GM21423 (cell line): ENCODE data around the gene ATXN7L3.

Experiments
- ATAC-seq: cut with Tn5 transposase; IDR thresholded peaks from one replicate; pipeline ENCODE4 v1.9.1; 2021; ENCODE audit warnings: mild to moderate bottlenecking, moderate library complexity; ENCODE audit not compliant: unreplicated experiment

The ATXN7L3 gene

DNA sequence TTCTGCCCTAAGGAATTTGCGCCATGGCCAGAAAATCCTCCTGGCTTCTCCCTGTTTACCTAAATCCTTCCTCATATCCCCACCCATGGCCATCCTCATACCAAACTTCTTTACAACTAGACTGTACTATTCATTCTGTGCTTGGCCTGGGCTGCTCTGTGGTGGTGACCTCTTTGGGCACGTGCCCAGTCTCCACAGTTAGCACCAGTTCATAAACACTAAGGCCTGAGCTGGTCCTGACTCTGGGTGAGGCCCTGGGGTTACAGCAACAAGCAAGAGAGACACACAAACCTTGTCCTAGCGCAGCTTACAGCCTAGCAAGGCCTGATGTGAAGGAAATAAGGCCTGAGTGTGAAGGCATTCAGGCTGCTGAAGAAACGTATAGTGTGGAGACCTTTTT, 3.1 kb upstream of the ATXN7L3 start:
- ATAC-seq: no peak

DNA sequence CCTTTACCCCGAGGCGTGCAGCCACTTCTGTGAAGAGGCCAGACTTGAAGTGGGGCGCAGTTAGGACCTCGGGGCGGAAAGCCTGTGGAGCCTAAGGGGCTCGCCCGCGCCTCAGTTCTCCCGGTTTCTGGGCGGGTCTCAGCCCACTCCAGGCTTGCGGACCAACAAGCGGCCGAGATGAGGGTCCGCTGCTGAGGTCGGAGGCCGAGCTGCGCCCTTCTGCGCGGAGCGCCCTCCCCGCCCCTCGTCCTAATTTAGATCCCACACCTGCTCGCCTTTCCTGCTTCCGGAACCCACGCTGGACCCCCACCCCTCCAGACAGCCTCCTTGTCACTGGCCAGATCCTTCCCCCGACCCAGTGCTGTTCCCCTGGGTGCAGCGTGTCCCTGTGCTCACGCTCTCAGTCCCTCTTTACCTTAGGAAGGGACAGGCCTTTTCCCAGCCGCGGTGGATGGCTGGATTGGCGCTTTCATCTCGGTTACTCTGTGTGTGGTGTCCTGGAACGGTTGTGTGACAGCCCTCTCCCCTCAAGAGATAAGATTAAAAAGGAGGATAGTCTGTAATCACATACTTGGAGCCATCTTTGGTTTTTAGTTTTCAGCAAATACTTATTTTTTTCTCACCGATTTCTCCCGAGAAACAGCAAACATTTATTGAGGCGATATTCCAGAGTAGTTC, 933 bp upstream of the ATXN7L3 start:
- no peak for ATAC-seq

DNA sequence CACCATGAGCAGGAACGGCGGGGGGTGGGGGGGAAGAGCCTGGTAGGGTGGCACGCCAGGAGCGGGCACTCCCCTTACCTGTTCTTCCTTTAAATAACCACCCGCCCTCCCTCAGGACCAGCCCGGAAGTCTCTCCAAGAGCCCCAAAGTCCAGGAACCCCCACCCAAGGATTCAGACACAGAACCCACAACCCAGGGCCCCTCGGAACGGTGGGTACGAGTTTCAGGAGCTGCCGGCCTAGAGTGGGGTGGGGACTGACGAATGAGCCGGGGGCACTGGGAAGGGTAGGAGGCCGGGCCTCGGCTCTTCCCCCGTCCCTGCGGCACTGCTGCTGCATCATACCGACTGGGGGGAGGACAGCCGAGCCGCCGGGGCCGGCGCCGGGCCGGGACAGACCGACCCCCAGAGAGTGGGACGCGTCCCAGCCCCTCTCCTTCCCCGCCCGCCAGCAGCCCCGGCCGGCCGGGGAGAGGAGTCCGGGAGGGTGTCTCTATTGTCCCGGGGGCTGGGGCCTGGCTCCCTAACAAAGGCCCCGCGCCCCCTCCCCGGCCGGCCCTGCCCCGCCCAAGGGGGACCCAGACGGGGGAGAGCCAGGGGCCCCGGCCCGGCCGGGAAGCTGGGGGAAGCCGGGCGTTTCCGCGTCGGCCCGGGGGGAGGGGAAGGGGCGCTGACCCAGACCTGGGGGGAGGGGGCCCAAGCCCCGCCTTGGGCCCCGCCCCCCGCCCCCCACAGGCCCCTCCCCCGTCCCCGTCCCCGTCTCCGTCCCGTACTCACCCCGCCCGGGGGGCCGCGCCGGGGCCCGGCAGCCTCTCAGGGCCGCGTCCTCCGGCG, 747 bp downstream of the ATXN7L3 start:
- ATAC-seq: peak; percentile 15

DNA sequence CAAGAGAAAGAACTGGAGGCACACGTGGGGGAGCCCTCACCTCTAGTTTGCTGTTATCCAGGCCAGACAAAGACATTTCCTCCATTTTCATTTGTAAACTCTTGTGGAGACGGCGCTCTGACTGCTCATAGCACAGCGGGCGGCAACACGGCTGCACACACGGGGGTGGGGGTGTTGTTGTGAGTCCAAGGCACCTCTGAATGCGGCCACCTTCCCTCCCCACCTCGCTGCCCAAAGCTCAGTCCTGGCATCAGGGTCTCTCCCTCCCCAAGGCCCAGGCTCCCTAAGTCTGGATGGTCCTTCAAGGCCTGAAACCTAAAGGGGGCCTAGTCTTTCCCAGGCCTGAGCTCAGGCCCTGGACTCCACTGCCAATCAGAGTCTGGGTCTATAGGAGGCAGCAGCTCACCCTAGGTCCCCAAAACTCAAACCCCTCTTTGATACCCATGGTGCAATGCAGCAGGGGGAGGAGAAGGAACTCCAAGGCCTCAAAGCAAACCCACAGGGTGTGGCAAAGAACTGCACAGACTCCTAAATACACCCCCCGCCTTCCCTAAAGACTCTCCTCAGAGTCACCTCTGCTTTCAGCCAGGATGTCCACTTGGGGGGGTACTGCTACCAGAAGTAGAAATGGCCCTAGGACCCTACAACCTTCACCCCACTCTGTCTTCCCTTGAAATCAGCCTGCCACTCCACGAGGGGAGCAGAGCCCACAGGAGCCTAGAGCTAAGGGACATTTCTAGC, 1.5 kb downstream of the ATXN7L3 start:
- ATAC-seq: no peak

DNA sequence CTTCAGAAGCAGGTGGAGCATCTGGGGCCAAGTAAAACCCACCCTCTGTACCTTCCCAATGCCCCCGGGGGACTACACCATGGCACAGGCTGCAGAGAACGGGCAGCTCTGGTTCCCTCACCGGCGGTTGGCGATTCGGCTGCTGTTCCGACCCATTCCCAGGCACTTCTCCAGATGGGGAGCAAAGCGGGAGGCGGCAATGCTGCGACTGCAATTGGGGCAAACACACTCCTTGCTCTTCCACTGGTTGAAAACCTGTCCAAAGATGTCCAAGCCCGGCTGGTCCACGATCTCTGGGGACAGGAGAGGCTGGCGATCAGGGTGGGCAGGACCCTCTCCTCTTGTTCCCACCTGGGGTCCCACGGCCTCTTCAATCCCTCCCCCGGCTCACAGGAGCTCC, 2.6 kb downstream of the ATXN7L3 start:
- ATAC-seq: no peak

DNA sequence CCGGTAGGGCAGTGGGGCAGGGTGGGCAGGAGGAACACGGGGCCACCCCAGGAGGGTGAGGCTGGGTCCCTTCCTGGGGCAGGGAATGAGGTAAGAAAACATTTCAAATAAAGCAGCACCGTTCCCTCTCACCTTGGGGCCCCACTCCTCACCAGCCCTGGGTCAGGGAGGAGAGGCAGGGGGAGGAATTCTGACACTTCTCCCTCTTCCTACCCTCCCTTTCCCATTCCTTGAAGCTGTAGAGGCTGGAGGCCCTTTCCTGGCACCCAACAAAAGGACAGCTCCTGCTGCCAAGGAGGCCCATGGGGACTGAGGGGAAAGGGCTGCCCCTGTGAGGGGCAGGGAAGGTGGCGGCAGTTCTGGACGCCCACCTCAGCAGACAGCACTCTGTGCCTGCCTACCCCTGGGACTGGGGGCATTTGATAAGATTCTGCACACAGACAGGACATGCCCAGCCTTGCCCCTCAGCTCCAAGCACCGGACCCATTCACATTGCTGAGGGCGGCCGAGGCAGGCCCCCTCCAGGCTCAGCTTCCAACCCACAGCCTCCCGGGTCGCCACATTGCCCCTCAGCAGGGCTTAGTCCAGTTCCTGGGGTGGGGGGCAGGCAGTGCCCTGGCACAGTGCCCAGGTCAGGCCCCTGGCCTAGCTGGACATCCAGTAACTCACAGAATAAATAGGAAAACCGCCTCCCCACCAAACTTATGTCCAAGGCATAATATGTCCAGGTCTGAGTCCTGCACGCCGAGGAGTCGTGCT, 6.2 kb downstream of the ATXN7L3 start:
- no peak for ATAC-seq

DNA sequence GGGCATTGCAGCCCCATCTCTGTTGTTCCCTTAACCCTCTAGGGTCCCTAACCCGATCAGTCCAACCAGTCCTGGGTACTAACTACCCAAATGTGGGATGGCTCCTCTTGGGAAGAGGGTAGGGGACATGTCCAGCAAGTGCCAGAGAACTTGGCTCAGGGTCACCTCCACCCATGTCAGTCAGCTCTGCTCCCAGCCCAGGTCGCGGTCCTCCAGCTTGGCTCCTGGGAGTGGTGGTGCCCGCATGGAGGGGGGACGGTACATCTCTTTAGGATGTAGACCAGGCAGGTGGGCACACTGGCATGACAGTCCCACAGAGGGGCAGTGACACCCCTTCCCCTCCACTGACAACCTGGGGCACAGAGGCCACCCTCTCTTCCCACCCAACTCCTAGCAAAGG, 6.9 kb downstream of the ATXN7L3 start:
- no peak for ATAC-seq

DNA sequence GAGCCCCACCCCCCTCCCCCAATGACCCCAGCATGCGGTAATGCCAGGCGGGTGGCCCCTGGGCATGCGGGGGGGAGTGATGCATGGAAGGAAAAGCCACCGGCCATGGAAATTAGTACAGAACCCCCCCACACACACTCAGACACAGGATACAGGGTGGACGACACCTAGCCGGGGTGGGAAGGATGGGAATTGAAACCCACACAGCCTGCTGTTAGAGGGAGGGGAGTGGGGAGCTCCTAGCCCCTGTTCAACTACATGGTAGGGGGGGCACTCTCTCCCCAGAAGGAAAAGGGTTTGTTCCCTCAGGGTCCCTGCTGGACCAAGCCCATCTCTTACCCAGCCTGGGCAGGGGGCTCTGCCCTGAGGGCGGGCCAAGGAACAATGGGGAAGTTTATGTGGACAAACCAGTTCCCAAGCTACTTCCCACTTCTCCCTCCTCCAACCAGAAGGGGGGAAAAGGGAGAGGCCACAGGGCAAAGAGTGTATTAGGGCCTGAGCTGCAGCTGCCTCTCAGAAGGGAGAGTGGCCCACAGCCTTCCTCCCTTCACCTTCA, 7.7 kb downstream of the ATXN7L3 start:
- no peak for ATAC-seq

DNA sequence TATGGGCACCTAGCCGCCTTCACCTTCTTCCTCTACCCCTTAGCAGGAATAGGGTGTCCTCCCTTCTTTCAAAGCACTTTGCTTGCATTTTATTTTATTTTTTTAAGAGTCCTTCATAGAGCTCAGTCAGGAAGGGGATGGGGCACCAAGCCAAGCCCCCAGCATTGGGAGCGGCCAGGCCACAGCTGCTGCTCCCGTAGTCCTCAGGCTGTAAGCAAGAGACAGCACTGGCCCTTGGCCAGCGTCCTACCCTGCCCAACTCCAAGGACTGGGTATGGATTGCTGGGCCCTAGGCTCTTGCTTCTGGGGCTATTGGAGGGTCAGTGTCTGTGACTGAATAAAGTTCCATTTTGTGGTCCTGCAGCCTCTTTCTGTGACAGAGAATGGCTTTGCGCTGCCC, 8.3 kb downstream of the ATXN7L3 start:
- ATAC-seq: no peak

DNA sequence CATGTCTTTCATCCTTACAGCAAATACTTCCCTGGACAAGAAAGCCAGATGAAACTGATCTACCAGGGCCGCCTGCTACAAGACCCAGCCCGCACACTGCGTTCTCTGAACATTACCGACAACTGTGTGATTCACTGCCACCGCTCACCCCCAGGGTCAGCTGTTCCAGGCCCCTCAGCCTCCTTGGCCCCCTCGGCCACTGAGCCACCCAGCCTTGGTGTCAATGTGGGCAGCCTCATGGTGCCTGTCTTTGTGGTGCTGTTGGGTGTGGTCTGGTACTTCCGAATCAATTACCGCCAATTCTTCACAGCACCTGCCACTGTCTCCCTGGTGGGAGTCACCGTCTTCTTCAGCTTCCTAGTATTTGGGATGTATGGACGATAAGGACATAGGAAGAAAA, 9.2 kb downstream of the ATXN7L3 start:
- no peak for ATAC-seq

DNA sequence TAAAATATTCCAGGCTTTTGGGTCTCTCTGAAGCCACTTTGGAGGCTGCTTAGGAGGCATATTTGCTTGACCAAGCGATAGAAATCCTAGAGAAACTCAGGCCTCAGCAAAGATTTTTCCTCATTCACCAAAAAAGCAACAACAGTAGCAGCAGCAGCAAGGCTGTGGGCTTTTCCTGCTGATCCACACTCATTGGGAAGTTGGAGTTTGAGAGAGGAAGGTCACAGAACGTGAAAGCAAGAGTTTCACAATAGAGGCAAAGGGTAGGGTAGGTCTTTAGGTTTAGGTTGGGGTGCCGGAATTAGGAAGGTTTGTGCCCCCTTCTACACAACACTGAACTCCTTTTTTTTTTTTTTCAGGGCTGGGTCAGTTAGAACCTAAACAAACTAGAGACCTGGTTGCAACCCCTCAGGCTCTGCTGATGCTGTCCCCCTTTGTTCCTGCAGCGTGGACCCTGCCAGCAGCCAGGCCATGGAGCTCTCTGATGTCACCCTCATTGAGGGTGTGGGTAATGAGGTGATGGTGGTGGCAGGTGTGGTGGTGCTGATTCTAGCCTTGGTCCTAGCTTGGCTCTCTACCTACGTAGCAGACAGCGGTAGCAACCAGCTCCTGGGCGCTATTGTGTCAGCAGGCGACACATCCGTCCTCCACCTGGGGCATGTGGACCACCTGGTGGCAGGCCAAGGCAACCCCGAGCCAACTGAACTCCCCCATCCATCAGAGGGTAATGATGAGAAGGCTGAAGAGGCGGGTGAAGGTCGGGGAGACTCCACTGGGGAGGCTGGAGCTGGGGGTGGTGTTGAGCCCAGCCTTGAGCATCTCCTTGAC, 10.9 kb downstream of the ATXN7L3 start:
- no peak for ATAC-seq

DNA sequence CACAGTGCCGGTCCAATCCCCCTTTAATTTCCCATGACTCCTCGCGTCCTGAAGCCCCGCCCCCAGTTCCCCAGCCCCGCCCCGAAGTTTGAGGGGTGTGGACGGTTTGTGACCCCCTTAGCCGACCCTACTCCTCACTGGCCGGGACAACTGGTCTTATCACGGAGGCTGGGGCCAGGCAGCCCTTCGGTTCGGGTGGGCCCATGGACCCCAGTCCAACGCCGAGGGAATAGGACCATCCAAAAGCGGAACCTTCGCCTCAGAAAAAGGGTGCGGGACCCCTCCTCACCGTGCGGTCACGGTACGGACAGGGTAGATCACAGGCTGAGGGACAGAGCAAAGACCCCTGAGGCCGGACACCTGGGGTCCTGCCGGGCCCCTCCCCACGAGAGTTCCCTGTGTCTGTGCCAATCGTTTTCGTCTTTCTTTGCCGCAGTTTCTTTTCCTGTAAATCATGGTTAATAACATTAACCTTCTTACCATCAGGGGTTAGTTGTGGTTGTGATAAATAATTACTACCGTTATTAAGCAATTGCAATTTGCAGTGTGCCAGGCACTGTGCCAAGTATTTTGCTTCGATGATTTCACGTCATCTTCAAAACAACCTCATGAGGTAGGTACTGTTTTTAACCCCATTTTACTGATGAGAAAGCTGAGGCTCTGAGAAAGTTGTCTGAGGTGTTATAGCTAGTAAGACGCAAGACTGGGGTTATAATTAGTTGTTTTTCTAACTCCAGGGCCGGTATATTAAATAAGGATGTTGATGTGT, 12.4 kb downstream of the ATXN7L3 start:
- ATAC-seq: peak; percentile 45

DNA sequence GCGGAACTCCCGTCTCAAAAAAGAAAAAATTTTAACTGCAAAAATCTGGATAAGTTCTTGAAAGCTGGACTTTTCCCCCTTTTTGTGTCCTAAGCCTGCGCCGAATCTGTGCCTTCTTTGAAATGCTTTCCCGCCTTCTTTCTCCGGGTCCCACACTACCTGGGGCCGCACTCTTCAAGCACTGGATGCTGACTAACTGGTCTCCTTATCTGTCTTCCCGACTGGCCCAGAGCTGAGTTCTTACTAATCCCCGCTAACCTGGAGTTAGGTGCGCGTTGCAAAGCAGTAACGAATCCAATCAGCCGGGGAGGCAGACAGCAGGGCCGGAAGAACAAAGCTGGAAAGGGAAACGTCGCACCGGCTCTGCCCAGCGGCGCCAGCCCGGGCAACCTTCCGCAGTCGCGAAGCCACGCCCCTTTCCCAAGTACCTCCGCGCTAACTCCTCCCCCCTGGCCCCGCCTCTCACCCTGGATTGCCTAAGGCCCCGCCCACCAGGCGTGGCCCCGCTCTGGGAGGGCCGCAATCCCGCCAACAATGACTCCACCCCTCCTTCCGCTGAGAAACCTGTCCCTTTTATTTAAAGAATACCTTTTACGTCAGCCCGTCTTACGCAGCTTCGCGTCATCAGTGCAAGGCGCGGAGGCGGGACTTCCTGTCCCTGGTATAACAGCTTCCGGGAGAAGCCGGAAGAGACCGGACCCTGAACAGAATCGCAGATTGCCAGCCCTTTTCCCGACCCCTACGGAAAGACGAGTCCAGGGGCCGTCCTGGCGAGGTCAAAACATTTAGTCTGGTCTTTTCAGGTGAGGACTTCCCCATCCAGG, 13.2 kb downstream of the ATXN7L3 start, which contains the start of gene TMUB2:
TSS of gene TMUB2 (plus strand) at position 666 of the 824 bp plus-strand sequence. CDS start 737 bp downstream, outside the sequence.
- ATAC-seq: peak; percentile 90

DNA sequence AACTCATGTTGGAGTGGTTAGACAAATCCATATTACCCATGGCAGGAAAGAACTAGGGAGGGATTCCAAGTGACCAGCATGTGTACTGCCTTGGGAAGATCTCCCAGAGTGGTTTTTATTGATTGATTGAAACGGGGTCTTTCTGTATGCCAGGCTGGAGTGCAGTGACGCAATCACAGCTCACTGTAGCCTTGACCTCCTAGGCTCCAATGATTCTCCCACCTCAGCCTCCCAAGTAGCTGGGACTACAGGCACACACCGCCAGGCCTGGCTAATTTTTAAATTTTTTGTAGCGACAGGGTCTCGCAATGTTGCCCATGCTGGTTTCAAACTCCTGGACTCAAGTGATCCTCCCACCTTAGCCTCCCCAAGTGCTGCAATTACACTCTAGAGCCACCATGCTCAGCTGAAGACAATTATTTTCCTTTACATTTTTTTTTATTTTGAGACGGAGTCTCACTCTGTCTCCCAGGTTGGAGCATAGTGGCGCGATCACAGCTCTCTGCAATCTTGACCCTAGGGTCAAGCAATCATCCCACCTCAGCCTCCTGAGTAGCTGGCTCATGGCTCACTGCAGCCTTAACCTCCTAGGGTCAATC, 15.4 kb downstream of the ATXN7L3 start:
- ATAC-seq: no peak

DNA sequence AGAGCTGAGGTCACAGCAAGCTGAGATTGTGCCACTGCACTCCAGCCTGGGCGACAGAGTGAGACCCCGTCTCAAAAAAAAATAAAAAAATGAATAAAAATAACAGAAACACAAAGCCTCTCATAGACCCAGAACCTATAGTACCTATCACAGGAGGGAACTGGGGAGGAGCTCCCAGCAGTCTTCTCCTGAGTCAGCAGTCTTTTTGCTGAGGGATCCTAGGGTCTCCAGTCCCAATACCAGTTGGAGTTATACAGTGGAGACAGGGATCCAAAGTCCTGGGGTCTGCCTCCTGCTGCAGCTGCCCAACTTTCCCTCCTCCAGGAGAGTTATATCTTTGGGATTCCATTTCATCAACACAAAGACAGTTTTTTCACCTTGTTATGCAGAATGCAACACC, 16.7 kb downstream of the ATXN7L3 start:
- ATAC-seq: no peak

DNA sequence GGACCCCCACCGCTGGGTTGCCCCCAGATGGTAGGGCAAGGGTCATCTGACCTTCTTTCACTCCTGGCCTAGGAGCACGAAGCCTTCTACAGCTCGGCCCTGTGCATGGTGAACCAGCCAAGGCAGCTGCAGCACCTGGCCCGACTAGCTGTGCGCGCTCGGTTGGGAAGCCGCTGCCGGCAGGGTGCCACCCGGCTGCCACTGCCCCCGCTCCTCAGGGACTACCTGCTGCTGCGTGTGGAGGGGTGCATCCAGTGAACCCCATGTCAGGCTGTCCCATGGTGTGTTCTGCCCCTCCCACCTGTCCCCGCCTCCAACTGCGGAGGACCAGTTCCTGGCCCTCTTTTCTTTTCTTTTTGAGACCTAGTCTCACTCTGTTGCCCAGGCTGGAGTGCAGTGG, 21.6 kb downstream of the ATXN7L3 start:
- ATAC-seq: no peak

DNA sequence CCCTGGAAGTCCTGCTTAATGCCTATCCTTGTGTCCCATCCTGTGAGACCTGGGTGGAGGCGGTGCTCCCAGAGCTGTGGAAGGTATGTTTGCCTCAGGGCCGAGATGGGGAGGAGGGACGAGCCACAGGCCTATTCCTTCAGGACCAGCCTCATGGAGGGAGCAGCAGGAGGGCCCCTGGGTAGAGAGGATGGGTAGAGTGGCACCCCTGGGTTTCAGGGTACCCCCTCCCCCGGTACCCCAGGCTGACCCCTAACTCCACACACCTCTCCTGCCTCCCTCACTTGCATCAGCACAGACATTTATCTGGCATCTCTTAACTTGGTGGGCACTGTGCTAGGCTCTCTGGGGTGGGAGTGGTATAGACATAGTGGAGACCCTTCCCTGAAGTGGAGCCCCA, 22.0 kb downstream of the ATXN7L3 start:
- no peak for ATAC-seq
